A673 (cell line): ENCODE results near the gene HAP1. TPM values are rescaled to one million over a fixed set of nuclear protein-coding genes. Genes with fewer than 3 reads are reported as not detected.

ENCODE experiments used
- total RNA-seq: library from RNA; stranded (reverse); gene quantifications from 2 replicates; pipeline ENCODE4 v1.2.3, GENCODE V29; 2021

HAP1 gene
- total RNA-seq, 1 experiment from 2014 or later, result 1.4 TPM

Other genes with a start within 250 kb of the HAP1 start
- gene KRT36, start 244.7 kb downstream of the HAP1 start, total RNA-seq, result not detected in 2 replicates
- not detected in 2 replicates for gene KRT13, start 229.0 kb downstream of the HAP1 start, total RNA-seq
- gene KRT15, start 215.8 kb downstream of the HAP1 start, total RNA-seq, result not detected in 2 replicates
- gene KRT19, start 206.3 kb downstream of the HAP1 start, total RNA-seq, result 0.34 and 0.74 TPM in 2 replicates
- gene KRT9, start 162.6 kb downstream of the HAP1 start, total RNA-seq, result not detected in 2 replicates
- not detected in 2 replicates for gene KRT14, start 147.7 kb downstream of the HAP1 start, total RNA-seq
- gene KRT16, start 121.9 kb downstream of the HAP1 start, total RNA-seq, result not detected in 2 replicates
- gene KRT17, start 110.1 kb downstream of the HAP1 start, total RNA-seq, result 54.1 and 82.2 TPM in 2 replicates
- 504 and 524 TPM in 2 replicates for gene EIF1, start 45.8 kb downstream of the HAP1 start, total RNA-seq
- gene GAST, start 22.3 kb downstream of the HAP1 start, total RNA-seq, result not detected in 2 replicates
- 15.7 and 25.2 TPM in 2 replicates for gene JUP, start 52.1 kb upstream of the HAP1 start, total RNA-seq
- 5.9 and 6.6 TPM in 2 replicates for gene P3H4, start 77.3 kb upstream of the HAP1 start, total RNA-seq
- gene FKBP10, start 78.4 kb upstream of the HAP1 start, total RNA-seq, result 30.0 and 43.6 TPM in 2 replicates
- gene NT5C3B, start 101.6 kb upstream of the HAP1 start, total RNA-seq, result 46.7 and 50.7 TPM in 2 replicates
- not detected in 2 replicates for gene KLHL10, start 103.2 kb upstream of the HAP1 start, total RNA-seq
- 10.8 and 12.0 TPM in 2 replicates for gene KLHL11, start 130.8 kb upstream of the HAP1 start, total RNA-seq
- 175 and 191 TPM in 2 replicates for gene ACLY, start 184.3 kb upstream of the HAP1 start, total RNA-seq
- 0.97 and 1.8 TPM in 2 replicates for gene ODAD4, start 196.0 kb upstream of the HAP1 start, total RNA-seq
- gene CNP, start 232.2 kb upstream of the HAP1 start, total RNA-seq, result 55.5 and 55.6 TPM in 2 replicates